Mesendoderm (in vitro differentiated cells): ENCODE measurements around the gene ZFYVE26.
"Not testable (repeated sequence)": the region's sequence is repeated elsewhere in the genome, so short reads cannot be mapped to it uniquely, and the experiment has no call there.

ENCODE experiments used
- DNase-seq: peaks from one replicate; pipeline ENCODE4 v3.0.0; 2013
- H2AK5ac ChIP-seq: 2 replicates; pipeline ENCODE4 v1.6.1; 2013; ENCODE audit warnings: low read length, inconsistent platforms
- H2BK120ac ChIP-seq: 2 replicates; pipeline ENCODE4 v1.6.1; 2013; ENCODE audit warnings: low read depth, mild to moderate bottlenecking, low read length, moderate library complexity, mixed read lengths
- H2BK15ac ChIP-seq: replicated peaks from 2 replicates; pipeline ENCODE4 v1.6.1; 2013; ENCODE audit warnings: low read depth, mild to moderate bottlenecking, moderate library complexity
- H2BK5ac ChIP-seq: 2 replicates; pipeline ENCODE4 v1.6.1; 2013; ENCODE audit warnings: low read length, inconsistent platforms
- H3K18ac ChIP-seq: 2 replicates; pipeline ENCODE4 v1.6.1; 2013; ENCODE audit warnings: mild to moderate bottlenecking, low read length, mixed read lengths
- H3K23ac ChIP-seq: one replicate; pipeline ENCODE4 v1.6.1; 2013; ENCODE audit warnings: low read length
- H3K27ac ChIP-seq: 2 replicates; pipeline ENCODE4 v1.5.1; 2013; ENCODE audit warnings: low read depth, mild to moderate bottlenecking, inconsistent platforms, low read length, moderate library complexity
- H3K27me3 ChIP-seq: 2 replicates; pipeline ENCODE4 v1.6.1; 2013; ENCODE audit warnings: low read length, control low read depth, mild to moderate bottlenecking, inconsistent platforms; ENCODE audit not compliant: insufficient read depth, poor library complexity
- H3K36me3 ChIP-seq: 2 replicates; pipeline ENCODE4 v1.6.1; 2013; ENCODE audit warnings: low read length, inconsistent platforms; ENCODE audit not compliant: control insufficient read depth, insufficient read depth
- H3K4ac ChIP-seq: one replicate; pipeline ENCODE4 v1.6.1; 2013; ENCODE audit warnings: low read depth, mild to moderate bottlenecking, low read length, moderate library complexity
- H3K4me1 ChIP-seq: 2 replicates; pipeline ENCODE4 v1.6.1; 2013; ENCODE audit warnings: low read depth, low read length, inconsistent platforms; ENCODE audit not compliant: control insufficient read depth
- H3K4me2 ChIP-seq: 2 replicates; pipeline ENCODE4 v1.6.1; 2013; ENCODE audit warnings: low read length
- H3K4me3 ChIP-seq: 2 replicates; pipeline ENCODE4 v1.5.1; 2013; ENCODE audit warnings: mild to moderate bottlenecking, low read length
- H3K56ac ChIP-seq: one replicate; pipeline ENCODE4 v1.6.1; 2013; ENCODE audit warnings: low read length
- H3K79me1 ChIP-seq: 2 replicates; pipeline ENCODE4 v1.6.1; 2013; ENCODE audit warnings: low read length, inconsistent platforms
- H3K79me2 ChIP-seq: 2 replicates; pipeline ENCODE4 v1.6.1; 2013; ENCODE audit warnings: mild to moderate bottlenecking, low read length; ENCODE audit not compliant: control insufficient read depth, insufficient read depth
- H3K9ac ChIP-seq: 2 replicates; pipeline ENCODE4 v1.6.1; 2013; ENCODE audit warnings: low read length, inconsistent platforms
- H4K5ac ChIP-seq: one replicate; pipeline ENCODE4 v1.6.1; 2013; ENCODE audit warnings: low read length
- H4K8ac ChIP-seq: one replicate; pipeline ENCODE4 v1.6.1; 2013; ENCODE audit warnings: low read depth, mild to moderate bottlenecking, control low read depth, low read length, moderate library complexity
- WGBS: extraction: QIAGEN DNeasy Blood & Tissue Kit; methylation state at CpG from one replicate; pipeline ENCODE4 v1.1.7; 2013; ENCODE audit warnings: low lambda C conversion rate, missing lambda C conversion rate; ENCODE audit not compliant: insufficient coverage; ENCODE audit errors: extremely low coverage; 5-methylcytosine and 5-hydroxymethylcytosine counted together

Gene ZFYVE26

DNA sequence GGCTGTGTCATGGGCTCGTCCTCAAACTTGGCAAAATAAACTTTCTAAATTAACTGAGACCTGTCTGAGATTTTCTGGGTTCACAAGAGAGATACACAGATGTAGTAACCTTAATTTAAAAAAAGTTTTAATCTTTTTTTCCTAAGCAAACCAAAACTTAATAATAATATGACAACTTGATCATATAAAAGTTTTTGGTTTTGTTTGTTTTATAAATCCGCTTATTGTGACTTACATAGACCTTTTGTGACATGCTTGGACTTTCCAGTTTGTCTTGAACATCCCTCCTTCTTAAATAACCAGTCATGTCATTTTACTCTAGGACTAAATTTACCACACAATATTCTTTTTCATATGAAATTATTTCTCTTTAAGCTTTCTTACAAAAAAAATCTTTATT lies 106.2 kb downstream of the ZFYVE26 start:
- no peaks in the 10 kb centered on the region for H3K36me3 ChIP-seq
- WGBS = no CpG with 5 or more reads among the region's 2 CpGs
- H3K18ac ChIP-seq = no peak overlapping the region
- no peak overlapping the region for H3K4me3 ChIP-seq
- H2BK120ac ChIP-seq = no peak overlapping the region
- no peak overlapping the region for H2BK5ac ChIP-seq
- H3K27me3 ChIP-seq = no peaks in the 10 kb centered on the region
- H4K5ac ChIP-seq = no peak overlapping the region
- H4K8ac ChIP-seq = no peak overlapping the region
- no peaks in the 10 kb centered on the region for H3K79me1 ChIP-seq
- no peaks in the 10 kb centered on the region for H3K79me2 ChIP-seq
- no peak overlapping the region for H3K27ac ChIP-seq
- no peak overlapping the region for H3K23ac ChIP-seq
- H3K4ac ChIP-seq = no peak overlapping the region
- H3K4me2 ChIP-seq = no peak overlapping the region
- H2AK5ac ChIP-seq = no peak overlapping the region
- no peaks in the 10 kb centered on the region for H3K4me1 ChIP-seq
- no peak overlapping the region for H3K9ac ChIP-seq
- no peak overlapping the region for H2BK15ac ChIP-seq
- peak; percentile 72 for DNase-seq
- H3K56ac ChIP-seq = no peak overlapping the region

DNA sequence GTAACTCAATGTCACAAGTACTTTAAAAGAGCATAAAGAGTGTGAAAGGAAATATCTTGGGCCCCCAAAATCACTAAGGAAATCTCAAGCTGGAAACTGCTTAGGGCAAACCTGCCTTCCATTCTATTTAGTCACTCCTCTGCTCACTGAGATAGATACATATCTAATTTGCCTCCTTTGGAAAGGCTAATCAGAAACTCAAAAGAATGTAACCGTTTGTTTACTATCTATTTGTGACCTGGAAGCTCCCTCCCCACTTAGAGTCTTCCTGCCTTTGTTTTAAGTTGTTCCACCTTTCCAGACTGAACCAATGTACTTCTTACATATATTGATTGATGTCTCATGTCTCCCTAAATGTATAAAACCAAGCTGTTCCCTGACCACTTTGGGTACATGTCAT lies 106.6 kb downstream of the ZFYVE26 start:
- H2BK120ac ChIP-seq, H3K4ac ChIP-seq, H3K4me1 ChIP-seq, H3K18ac ChIP-seq, H3K27ac ChIP-seq, H2AK5ac ChIP-seq, H3K23ac ChIP-seq, H2BK15ac ChIP-seq, H3K56ac ChIP-seq, H4K5ac ChIP-seq, H3K27me3 ChIP-seq, H3K4me3 ChIP-seq, H3K36me3 ChIP-seq, H3K79me2 ChIP-seq, H3K9ac ChIP-seq, H3K79me1 ChIP-seq, DNase-seq, H2BK5ac ChIP-seq, H4K8ac ChIP-seq, H3K4me2 ChIP-seq: not testable (repeated sequence)
- no CpG with 5 or more reads among the region's 1 CpG for WGBS

DNA sequence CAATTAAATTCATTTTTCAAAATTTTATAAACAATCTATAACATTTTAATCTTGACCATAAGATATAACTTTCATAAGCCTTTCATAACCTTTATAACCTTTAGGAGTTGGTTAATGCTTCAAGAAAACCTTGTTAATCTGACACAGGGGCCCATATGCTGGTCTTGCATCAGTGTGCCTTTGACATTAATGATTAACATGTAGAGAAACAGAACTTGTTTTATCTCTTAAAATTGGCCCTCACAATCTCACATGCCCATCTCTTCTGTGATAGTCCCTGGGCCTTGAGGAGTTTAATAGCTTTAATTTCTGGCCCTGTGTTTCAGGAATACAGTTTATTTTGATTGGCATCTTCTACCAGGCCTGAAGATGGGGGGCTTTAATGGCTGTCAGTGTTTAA lies 107.0 kb downstream of the ZFYVE26 start:
- H3K4ac ChIP-seq, H3K4me1 ChIP-seq, H2AK5ac ChIP-seq, H3K56ac ChIP-seq, H3K27ac ChIP-seq, DNase-seq, H2BK5ac ChIP-seq, H3K9ac ChIP-seq, H3K36me3 ChIP-seq, H3K27me3 ChIP-seq, H3K18ac ChIP-seq, H3K79me1 ChIP-seq, H2BK120ac ChIP-seq, H3K23ac ChIP-seq, H3K4me2 ChIP-seq, H4K5ac ChIP-seq, H3K79me2 ChIP-seq, H4K8ac ChIP-seq, H3K4me3 ChIP-seq, H2BK15ac ChIP-seq: not testable (repeated sequence)

DNA sequence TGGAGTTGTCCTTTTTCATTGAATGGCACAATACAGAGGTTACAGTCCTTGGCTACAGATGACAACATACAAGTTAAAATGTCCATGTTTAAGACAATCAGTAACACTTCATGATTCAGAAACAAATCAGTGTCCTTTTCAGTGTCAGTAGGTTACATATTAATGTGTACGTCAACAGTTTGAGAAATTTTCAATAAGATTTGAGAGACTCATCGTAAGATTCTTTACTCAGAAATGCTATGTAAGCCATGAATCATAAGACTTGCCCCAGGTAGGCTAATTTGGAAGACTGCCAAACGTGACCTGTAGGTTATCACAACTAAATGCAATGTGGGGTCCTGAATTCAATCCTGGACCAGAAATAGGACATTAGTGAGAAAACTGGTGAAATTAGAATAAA lies 111.2 kb downstream of the ZFYVE26 start:
- no peak overlapping the region for H3K4ac ChIP-seq
- no peak overlapping the region for H2BK5ac ChIP-seq
- H3K27me3 ChIP-seq = no peaks in the 10 kb centered on the region
- no peaks in the 10 kb centered on the region for H3K4me1 ChIP-seq
- H4K5ac ChIP-seq = no peak overlapping the region
- H2AK5ac ChIP-seq = no peak overlapping the region
- no peak for DNase-seq
- no peak overlapping the region for H4K8ac ChIP-seq
- H3K56ac ChIP-seq = no peak overlapping the region
- H3K27ac ChIP-seq = no peak overlapping the region
- H2BK15ac ChIP-seq = no peak overlapping the region
- H3K18ac ChIP-seq = no peak overlapping the region
- no peaks in the 10 kb centered on the region for H3K79me2 ChIP-seq
- WGBS = no CpG with 5 or more reads among the region's 3 CpGs
- H2BK120ac ChIP-seq = no peak overlapping the region
- no peaks in the 10 kb centered on the region for H3K79me1 ChIP-seq
- H3K9ac ChIP-seq = no peak overlapping the region
- H3K36me3 ChIP-seq = no peaks in the 10 kb centered on the region
- no peak overlapping the region for H3K4me2 ChIP-seq
- H3K23ac ChIP-seq = no peak overlapping the region
- no peak overlapping the region for H3K4me3 ChIP-seq

DNA sequence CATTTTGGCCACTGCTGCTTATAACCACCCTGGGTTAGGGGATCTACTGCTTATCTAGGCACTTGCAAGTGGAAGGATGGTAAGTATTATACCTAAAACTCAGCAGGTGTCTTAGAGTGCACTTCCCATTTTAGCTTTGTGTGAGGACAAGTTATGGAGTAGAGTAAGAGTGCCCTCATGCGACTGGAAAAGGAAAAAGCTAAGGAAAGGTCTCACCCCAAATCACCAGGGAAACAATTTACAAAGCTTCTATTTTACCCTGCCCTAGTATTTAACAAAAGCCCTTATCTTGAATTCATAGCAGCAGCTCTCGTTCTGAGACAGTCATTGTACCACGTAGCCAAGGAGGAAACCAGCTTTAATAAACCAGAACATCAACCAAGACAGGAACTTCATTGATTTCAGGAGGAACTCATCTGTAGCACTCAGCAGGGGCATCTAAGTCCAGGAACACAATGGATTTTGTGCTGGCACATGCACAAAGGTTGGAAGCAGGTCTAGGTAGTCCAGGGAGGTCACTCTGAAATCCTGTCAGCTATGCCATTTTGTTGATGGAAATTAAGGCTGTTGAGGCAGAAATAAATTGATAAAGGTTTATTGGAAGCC lies 111.8 kb downstream of the ZFYVE26 start:
- Histone ChIP-seq H4K5ac (no peak overlapping the region), H3K79me1 (no peaks in the 10 kb centered on the region), H3K9ac (no peak overlapping the region), H4K8ac (no peak overlapping the region), H3K79me2 (no peaks in the 10 kb centered on the region), H3K4me1 (no peaks in the 10 kb centered on the region), H3K4me3 (no peak overlapping the region), H3K4ac (no peak overlapping the region), H3K27me3 (no peaks in the 10 kb centered on the region), H3K27ac (no peak overlapping the region), H3K4me2 (no peak overlapping the region), H3K36me3 (no peaks in the 10 kb centered on the region), H3K18ac (no peak overlapping the region), H2BK5ac (no peak overlapping the region), H3K56ac (no peak overlapping the region), H2BK15ac (no peak overlapping the region), H2BK120ac (no peak overlapping the region), H3K23ac (no peak overlapping the region), H2AK5ac (no peak overlapping the region)
- peak; percentile 77 for DNase-seq
- WGBS = no CpG with 5 or more reads among the region's 3 CpGs

DNA sequence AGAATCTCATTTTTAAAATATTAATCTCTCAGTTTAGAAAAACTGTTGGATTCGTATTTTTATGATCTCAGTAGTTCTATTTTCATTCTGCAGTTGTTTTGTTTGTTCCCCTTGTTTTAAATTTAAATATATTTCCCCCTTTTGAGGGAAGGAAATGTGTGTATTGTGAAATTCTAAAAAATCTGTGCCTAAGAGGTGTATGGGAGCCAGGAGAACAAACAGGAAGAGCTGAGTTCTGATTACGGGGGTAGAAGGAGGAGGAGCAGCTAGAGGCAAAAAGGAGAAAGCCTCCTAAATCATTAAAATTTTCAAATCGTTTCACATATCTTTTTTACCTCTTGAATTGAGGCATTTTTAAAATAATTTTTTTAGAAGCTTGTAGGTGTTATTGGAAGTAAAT lies 112.4 kb downstream of the ZFYVE26 start:
- H3K27me3 ChIP-seq = no peaks in the 10 kb centered on the region
- no peak overlapping the region for H3K23ac ChIP-seq
- H3K56ac ChIP-seq = no peak overlapping the region
- no peak overlapping the region for H2BK15ac ChIP-seq
- no peaks in the 10 kb centered on the region for H3K36me3 ChIP-seq
- no peak overlapping the region for H3K4ac ChIP-seq
- H2BK5ac ChIP-seq = no peak overlapping the region
- H3K18ac ChIP-seq = no peak overlapping the region
- H4K8ac ChIP-seq = no peak overlapping the region
- no peak overlapping the region for H3K27ac ChIP-seq
- no peak overlapping the region for H3K4me2 ChIP-seq
- H3K9ac ChIP-seq = no peak overlapping the region
- no peak for DNase-seq
- H3K4me3 ChIP-seq = no peak overlapping the region
- H2BK120ac ChIP-seq = no peak overlapping the region
- H3K4me1 ChIP-seq = no peaks in the 10 kb centered on the region
- H3K79me1 ChIP-seq = no peaks in the 10 kb centered on the region
- no peak overlapping the region for H4K5ac ChIP-seq
- H2AK5ac ChIP-seq = no peak overlapping the region
- no CpG with 5 or more reads among the region's 3 CpGs for WGBS
- no peaks in the 10 kb centered on the region for H3K79me2 ChIP-seq
